Measurements from ENCODE around the gene CASK.

GRCh38 chrX:41732260-41732659, 191.1 kb downstream of the CASK start:
- TF ChIP-seq CTCF (conservative IDR thresholded peaks at IDR 0.05 in 1 of 2, IDR thresholded peaks at IDR 0.05 in 1 of 2; ENCODE audit: low read depth in 1 of 2, low read length in 2 of 2), result no peak
- no peak for TF ChIP-seq EZH2 (IDR thresholded peaks at IDR 0.05; ENCODE audit: low read length, missing control alignments)

All from fibroblast of lung (primary cell).